Adipocyte (in vitro differentiated cells): Measurements from ENCODE around the gene NFKB1.

Source experiments
- DNase-seq: peaks from one replicate; pipeline ENCODE4 v3.0.0-alpha.2; 2015; ENCODE audit warnings: low read depth
- H3K27me3 ChIP-seq: replicated peaks from 2 replicates; pipeline ENCODE4 v1.7.0; 2013; ENCODE audit warnings: mild to moderate bottlenecking, low read length, moderate library complexity; ENCODE audit not compliant: control insufficient read depth, insufficient read depth
- H3K36me3 ChIP-seq: 2 replicates; pipeline ENCODE4 v1.7.0; 2013; ENCODE audit warnings: low read length, mild to moderate bottlenecking, moderate library complexity; ENCODE audit not compliant: control insufficient read depth, insufficient read depth, severe bottlenecking
- H3K4me1 ChIP-seq: 2 replicates; pipeline ENCODE4 v1.7.0; 2013; ENCODE audit warnings: mild to moderate bottlenecking, low read length, moderate library complexity; ENCODE audit not compliant: control insufficient read depth, insufficient read depth
- H3K4me3 ChIP-seq: 2 replicates; pipeline ENCODE4 v1.7.0; 2013; ENCODE audit warnings: mild to moderate bottlenecking, low read length, moderate library complexity
- H3K9ac ChIP-seq: 2 replicates; pipeline ENCODE4 v1.7.0; 2013; ENCODE audit warnings: mild to moderate bottlenecking, low read length, moderate library complexity
- H3K9me3 ChIP-seq: 2 replicates; pipeline ENCODE4 v1.7.0; 2013; ENCODE audit warnings: mild to moderate bottlenecking, low read length, moderate library complexity; ENCODE audit not compliant: control insufficient read depth

Gene NFKB1

GRCh38 chr4:102601586-102602227 is 100.5 kb downstream of the NFKB1 start:
- H3K4me1 ChIP-seq: no peaks in the 10 kb centered on the region
- no peak for DNase-seq
- peaks cover 77% of the 10 kb centered on the region for H3K36me3 ChIP-seq

GRCh38 chr4:102604222-102604940 is 103.2 kb downstream of the NFKB1 start:
- Histone ChIP-seq H3K27me3 (no peaks in the 10 kb centered on the region), H3K36me3 (peaks cover 79% of the 10 kb centered on the region), H3K4me1 (no peaks in the 10 kb centered on the region), H3K9ac (no peak overlapping the region), H3K9me3 (no peaks in the 10 kb centered on the region), H3K4me3 (no peak overlapping the region)
- no peak for DNase-seq

More at GRCh38 chr4:102601586-102602227, 100.5 kb downstream of the NFKB1 start:
- Histone ChIP-seq H3K4me3 (no peak overlapping the region), H3K9me3 (no peaks in the 10 kb centered on the region), H3K9ac (no peak overlapping the region), H3K27me3 (no peaks in the 10 kb centered on the region)

GRCh38 chr4:102606261-102606660 is 105.1 kb downstream of the NFKB1 start:
- H3K9ac ChIP-seq: no peak overlapping the region
- no peaks in the 10 kb centered on the region for H3K27me3 ChIP-seq
- H3K4me3 ChIP-seq: no peak overlapping the region
- peaks cover 83% of the 10 kb centered on the region for H3K36me3 ChIP-seq
- DNase-seq: no peak
- no peaks in the 10 kb centered on the region for H3K9me3 ChIP-seq
- no peaks in the 10 kb centered on the region for H3K4me1 ChIP-seq

- peaks cover 83% of the 10 kb centered on the region for H3K36me3 ChIP-seq
- H3K27me3 ChIP-seq: no peaks in the 10 kb centered on the region
- no peak for DNase-seq
- H3K9me3 ChIP-seq: no peaks in the 10 kb centered on the region
- no peaks in the 10 kb centered on the region for H3K4me1 ChIP-seq
- no peak overlapping the region for H3K4me3 ChIP-seq
- no peak overlapping the region for H3K9ac ChIP-seq
Measured at GRCh38 chr4:102606846-102607450, 105.8 kb downstream of the NFKB1 start.

- Histone ChIP-seq H3K36me3 (peaks cover 89% of the 10 kb centered on the region), H3K4me3 (no peak overlapping the region), H3K4me1 (no peaks in the 10 kb centered on the region), H3K27me3 (no peaks in the 10 kb centered on the region), H3K9ac (no peak overlapping the region), H3K9me3 (no peaks in the 10 kb centered on the region)
- no peak for DNase-seq
Measured at GRCh38 chr4:102608190-102608589, 107.0 kb downstream of the NFKB1 start.

GRCh38 chr4:102610007-102610406 is 108.8 kb downstream of the NFKB1 start:
- no peak overlapping the region for H3K4me3 ChIP-seq
- H3K9me3 ChIP-seq: no peaks in the 10 kb centered on the region
- H3K4me1 ChIP-seq: no peaks in the 10 kb centered on the region
- H3K27me3 ChIP-seq: no peaks in the 10 kb centered on the region
- no peak overlapping the region for H3K9ac ChIP-seq
- DNase-seq: peak; percentile 28
- peaks cover 92% of the 10 kb centered on the region for H3K36me3 ChIP-seq

- Histone ChIP-seq H3K36me3 (peaks cover 97% of the 10 kb centered on the region), H3K9ac (no peak overlapping the region), H3K27me3 (no peaks in the 10 kb centered on the region), H3K9me3 (no peaks in the 10 kb centered on the region), H3K4me1 (no peaks in the 10 kb centered on the region), H3K4me3 (no peak overlapping the region)
- no peak for DNase-seq
Measured at GRCh38 chr4:102610476-102610875, 109.3 kb downstream of the NFKB1 start.

GRCh38 chr4:102612210-102612609 is 111.1 kb downstream of the NFKB1 start:
- peaks cover 96% of the 10 kb centered on the region for H3K36me3 ChIP-seq

GRCh38 chr4:102612824-102613366 is 111.7 kb downstream of the NFKB1 start:
- no peaks in the 10 kb centered on the region for H3K4me1 ChIP-seq
- H3K27me3 ChIP-seq: no peaks in the 10 kb centered on the region
- H3K4me3 ChIP-seq: no peak overlapping the region
- no peak overlapping the region for H3K9ac ChIP-seq
- peaks cover 92% of the 10 kb centered on the region for H3K36me3 ChIP-seq
- DNase-seq: no peak
- H3K9me3 ChIP-seq: no peaks in the 10 kb centered on the region

More at GRCh38 chr4:102612210-102612609, 111.1 kb downstream of the NFKB1 start:
- Histone ChIP-seq H3K27me3 (no peaks in the 10 kb centered on the region), H3K9me3 (no peaks in the 10 kb centered on the region), H3K9ac (no peak overlapping the region), H3K4me1 (no peaks in the 10 kb centered on the region), H3K4me3 (no peak overlapping the region)
- DNase-seq: no peak

GRCh38 chr4:102614801-102615200 is 113.6 kb downstream of the NFKB1 start:
- no peak for DNase-seq
- peaks cover 73% of the 10 kb centered on the region for H3K36me3 ChIP-seq
- H3K27me3 ChIP-seq: no peaks in the 10 kb centered on the region
- no peaks in the 10 kb centered on the region for H3K4me1 ChIP-seq
- no peaks in the 10 kb centered on the region for H3K9me3 ChIP-seq
- H3K4me3 ChIP-seq: no peak overlapping the region
- H3K9ac ChIP-seq: no peak overlapping the region

GRCh38 chr4:102616636-102617035 is 115.5 kb downstream of the NFKB1 start:
- no peak overlapping the region for H3K9ac ChIP-seq
- no peak overlapping the region for H3K4me3 ChIP-seq
- peaks cover 55% of the 10 kb centered on the region for H3K36me3 ChIP-seq
- no peak for DNase-seq
- no peaks in the 10 kb centered on the region for H3K9me3 ChIP-seq
- peaks cover 8% of the 10 kb centered on the region for H3K4me1 ChIP-seq
- no peaks in the 10 kb centered on the region for H3K27me3 ChIP-seq
